Measurements from ENCODE around the gene ETFBKMT.

DNA sequence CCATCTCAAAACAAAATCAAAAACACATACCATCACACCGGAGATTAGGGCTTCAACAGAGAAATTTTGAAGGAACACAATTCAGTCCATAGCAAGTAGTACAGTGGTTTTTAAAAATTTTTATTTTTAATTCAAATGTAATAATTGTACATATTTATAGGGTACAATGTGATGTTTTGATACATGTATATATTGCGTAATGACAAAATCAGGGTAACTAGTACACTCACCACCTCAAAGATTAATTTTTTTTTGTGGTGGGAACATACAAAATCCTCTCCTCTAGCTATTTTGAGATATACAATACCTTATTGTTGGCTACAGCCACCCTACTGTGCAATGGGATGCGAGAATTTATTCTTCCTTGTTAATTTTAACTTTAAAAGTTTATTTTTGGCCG is 26.0 kb upstream of the ETFBKMT start:
- TF ChIP-seq, protein P1, sequence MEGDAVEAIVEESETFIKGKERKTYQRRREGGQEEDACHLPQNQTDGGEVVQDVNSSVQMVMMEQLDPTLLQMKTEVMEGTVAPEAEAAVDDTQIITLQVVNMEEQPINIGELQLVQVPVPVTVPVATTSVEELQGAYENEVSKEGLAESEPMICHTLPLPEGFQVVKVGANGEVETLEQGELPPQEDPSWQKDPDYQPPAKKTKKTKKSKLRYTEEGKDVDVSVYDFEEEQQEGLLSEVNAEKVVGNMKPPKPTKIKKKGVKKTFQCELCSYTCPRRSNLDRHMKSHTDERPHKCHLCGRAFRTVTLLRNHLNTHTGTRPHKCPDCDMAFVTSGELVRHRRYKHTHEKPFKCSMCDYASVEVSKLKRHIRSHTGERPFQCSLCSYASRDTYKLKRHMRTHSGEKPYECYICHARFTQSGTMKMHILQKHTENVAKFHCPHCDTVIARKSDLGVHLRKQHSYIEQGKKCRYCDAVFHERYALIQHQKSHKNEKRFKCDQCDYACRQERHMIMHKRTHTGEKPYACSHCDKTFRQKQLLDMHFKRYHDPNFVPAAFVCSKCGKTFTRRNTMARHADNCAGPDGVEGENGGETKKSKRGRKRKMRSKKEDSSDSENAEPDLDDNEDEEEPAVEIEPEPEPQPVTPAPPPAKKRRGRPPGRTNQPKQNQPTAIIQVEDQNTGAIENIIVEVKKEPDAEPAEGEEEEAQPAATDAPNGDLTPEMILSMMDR (conservative IDR thresholded peaks at IDR 0.05; ENCODE audit: low read depth, low read length): no peak
- no peak for TF ChIP-seq EZH2phosphoT487 (IDR thresholded peaks at IDR 0.05; ENCODE audit: borderline replicate concordance, low read length)
